ENCODE results near the gene CYP11A1. TPM values are rescaled to one million over a fixed set of nuclear protein-coding genes. Genes with fewer than 3 reads are reported as not detected.

The CYP11A1 gene
- total RNA-seq, 1 experiment from 2014 or later, result 1.7 TPM

DNA sequence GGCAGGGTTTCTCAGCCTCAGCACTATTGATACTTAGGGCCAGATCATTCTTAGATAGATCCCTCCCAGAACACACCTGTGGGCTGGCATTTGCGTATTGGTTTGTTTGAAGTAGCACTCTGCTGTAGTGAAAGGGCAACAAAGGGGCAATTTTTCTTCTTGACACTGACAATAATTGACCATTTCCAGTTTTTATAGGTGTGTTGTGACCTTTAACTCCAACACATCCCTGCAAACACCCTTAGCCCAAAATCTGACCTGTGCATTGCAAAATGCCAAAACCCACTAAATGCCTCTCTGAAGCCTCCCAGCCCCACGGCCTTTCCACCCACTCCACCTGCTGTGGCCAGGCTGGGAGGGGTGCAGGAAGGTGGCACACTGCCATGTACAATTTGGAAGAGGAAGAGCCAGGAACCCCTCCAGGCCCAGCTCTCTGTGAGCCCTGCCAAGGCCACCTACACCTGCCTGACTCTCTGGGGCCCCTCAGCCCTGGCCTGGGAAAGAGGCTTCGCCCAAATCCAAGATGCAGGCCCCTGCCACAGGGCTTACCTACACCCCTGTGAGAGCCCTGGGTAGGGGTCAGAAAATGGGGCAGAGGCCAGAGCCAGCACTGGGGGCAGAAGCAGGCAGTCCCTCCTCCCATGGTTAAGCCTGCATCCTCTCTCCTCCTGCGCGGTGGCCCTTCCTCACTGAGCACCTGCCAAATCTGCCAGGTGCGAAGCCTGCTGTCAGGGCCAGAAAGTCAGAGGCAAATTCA is 9.6 kb upstream of the CYP11A1 start:
- Histone ChIP-seq H2BK15ac (ENCODE audit: low read depth, low read length) (no peak overlapping the region), H2BK5ac (ENCODE audit: insufficient read length, low read length) (no peak overlapping the region), H3K27me3 (ENCODE audit: insufficient read depth, low read length) (no peaks in the 10 kb centered on the region), H3K23ac (ENCODE audit: insufficient read length, low read depth, low read length) (no peak overlapping the region), H3K23me2 (ENCODE audit: insufficient read length, low read depth, low read length, poor library complexity, severe bottlenecking) (peaks cover 11% of the 10 kb centered on the region), H2BK12ac (ENCODE audit: insufficient read length, low read depth, low read length) (no peak overlapping the region), H2AFZ (ENCODE audit: low read length) (no peak overlapping the region), H4K8ac (replicated peaks; ENCODE audit: insufficient read length, low read depth, low read length) (no peak overlapping the region), H3K4me2 (ENCODE audit: insufficient read depth, insufficient read length, low read length) (no peak overlapping the region), H3K9me3 (ENCODE audit: control insufficient read depth, low read depth, low read length) (no peaks in the 10 kb centered on the region), H3K56ac (ENCODE audit: insufficient read length, low read depth, low read length) (no peak overlapping the region), H2AK5ac (ENCODE audit: insufficient read length, low read length) (no peak overlapping the region), H3K9ac (ENCODE audit: extremely low read depth, insufficient read length, low read length) (no peak overlapping the region), H3K79me1 (ENCODE audit: insufficient read depth, low read depth, low read length, poor library complexity, severe bottlenecking) (no peaks in the 10 kb centered on the region), H3K18ac (ENCODE audit: insufficient read length, low read depth, low read length) (no peak overlapping the region), H3T11ph (ENCODE audit: low read length) (no peak overlapping the region), H3K79me2 (ENCODE audit: insufficient read depth, low read length) (no peaks in the 10 kb centered on the region), H2BK20ac (ENCODE audit: low read depth, low read length, poor library complexity, severe bottlenecking) (no peak overlapping the region), H2BK120ac (ENCODE audit: low read depth, low read length, poor library complexity, severe bottlenecking) (no peak overlapping the region), H3K27ac (ENCODE audit: insufficient read length, low read depth, low read length) (no peak overlapping the region), H4K5ac (ENCODE audit: insufficient read length, low read depth, low read length) (no peak overlapping the region), H3K14ac (ENCODE audit: insufficient read depth, low read length) (no peak overlapping the region), H4K91ac (ENCODE audit: insufficient read length, low read depth, low read length) (no peak overlapping the region), H3K4me1 (ENCODE audit: insufficient read depth, low read length) (no peaks in the 10 kb centered on the region; the same call in 1 of the 2 replicates), H4K20me1 (ENCODE audit: control insufficient read depth, insufficient read depth, insufficient read length) (no peaks in the 10 kb centered on the region), H3K4ac (ENCODE audit: low read depth, low read length) (no peak overlapping the region)
- Mint-ChIP-seq H3K4me1 (peaks cover 19 to 31% of the 10 kb centered on the region in 2 experiments), H3K9me3 (no peaks in the 10 kb centered on the region), H3K27ac (no peak overlapping the region), H3K4me3 (no peak overlapping the region), H3K27me3 (ENCODE audit: low read depth) (peaks cover 11% of the 10 kb centered on the region), H3K36me3 (ENCODE audit: insufficient read depth in 1 of 3, low read depth in 3 of 3) (no peaks in the 10 kb centered on the region)
- TF ChIP-seq, protein P1, sequence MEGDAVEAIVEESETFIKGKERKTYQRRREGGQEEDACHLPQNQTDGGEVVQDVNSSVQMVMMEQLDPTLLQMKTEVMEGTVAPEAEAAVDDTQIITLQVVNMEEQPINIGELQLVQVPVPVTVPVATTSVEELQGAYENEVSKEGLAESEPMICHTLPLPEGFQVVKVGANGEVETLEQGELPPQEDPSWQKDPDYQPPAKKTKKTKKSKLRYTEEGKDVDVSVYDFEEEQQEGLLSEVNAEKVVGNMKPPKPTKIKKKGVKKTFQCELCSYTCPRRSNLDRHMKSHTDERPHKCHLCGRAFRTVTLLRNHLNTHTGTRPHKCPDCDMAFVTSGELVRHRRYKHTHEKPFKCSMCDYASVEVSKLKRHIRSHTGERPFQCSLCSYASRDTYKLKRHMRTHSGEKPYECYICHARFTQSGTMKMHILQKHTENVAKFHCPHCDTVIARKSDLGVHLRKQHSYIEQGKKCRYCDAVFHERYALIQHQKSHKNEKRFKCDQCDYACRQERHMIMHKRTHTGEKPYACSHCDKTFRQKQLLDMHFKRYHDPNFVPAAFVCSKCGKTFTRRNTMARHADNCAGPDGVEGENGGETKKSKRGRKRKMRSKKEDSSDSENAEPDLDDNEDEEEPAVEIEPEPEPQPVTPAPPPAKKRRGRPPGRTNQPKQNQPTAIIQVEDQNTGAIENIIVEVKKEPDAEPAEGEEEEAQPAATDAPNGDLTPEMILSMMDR (conservative IDR thresholded peaks at IDR 0.05), result no peak
- no CpG with 5 or more reads among the region's 6 CpGs for whole genome bisulfite sequencing (ENCODE audit: extremely low coverage, insufficient read length, low lambda C conversion rate)
- no peak for DNase-seq
